Measurements from ENCODE around the gene MRPL32.
A peak's percentile ranks its signal among the peaks of the same experiment; 100 is the strongest.

Gene MRPL32

DNA sequence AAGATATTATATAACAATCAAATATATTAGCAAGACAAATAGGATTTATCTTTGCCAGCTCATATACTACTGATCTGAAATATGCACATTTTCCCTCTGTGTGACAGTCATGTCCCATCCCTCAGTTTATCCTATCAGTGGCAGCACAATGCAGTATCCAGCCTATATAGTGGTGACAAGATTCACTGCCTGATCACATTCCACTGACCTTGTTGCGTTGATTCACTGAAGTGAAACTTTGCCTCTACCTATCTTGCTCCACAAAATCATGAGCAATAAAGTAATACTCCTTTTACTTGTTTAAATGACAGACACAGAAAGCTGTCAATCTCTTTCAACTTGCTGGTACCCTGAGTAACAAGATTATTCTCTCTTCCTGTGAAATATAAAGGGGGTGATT is 6.5 kb upstream of the MRPL32 start:
- TF ChIP-seq, protein P1, sequence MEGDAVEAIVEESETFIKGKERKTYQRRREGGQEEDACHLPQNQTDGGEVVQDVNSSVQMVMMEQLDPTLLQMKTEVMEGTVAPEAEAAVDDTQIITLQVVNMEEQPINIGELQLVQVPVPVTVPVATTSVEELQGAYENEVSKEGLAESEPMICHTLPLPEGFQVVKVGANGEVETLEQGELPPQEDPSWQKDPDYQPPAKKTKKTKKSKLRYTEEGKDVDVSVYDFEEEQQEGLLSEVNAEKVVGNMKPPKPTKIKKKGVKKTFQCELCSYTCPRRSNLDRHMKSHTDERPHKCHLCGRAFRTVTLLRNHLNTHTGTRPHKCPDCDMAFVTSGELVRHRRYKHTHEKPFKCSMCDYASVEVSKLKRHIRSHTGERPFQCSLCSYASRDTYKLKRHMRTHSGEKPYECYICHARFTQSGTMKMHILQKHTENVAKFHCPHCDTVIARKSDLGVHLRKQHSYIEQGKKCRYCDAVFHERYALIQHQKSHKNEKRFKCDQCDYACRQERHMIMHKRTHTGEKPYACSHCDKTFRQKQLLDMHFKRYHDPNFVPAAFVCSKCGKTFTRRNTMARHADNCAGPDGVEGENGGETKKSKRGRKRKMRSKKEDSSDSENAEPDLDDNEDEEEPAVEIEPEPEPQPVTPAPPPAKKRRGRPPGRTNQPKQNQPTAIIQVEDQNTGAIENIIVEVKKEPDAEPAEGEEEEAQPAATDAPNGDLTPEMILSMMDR (conservative IDR thresholded peaks at IDR 0.05; ENCODE audit: low read depth): no peak
- ChIA-PET POLR2A (ENCODE audit: low non-redundant PET) (no interaction called here), CTCF (no interaction called here)
- H3K27ac ChIP-seq: no peak overlapping the region
- no peak for DNase-seq (ENCODE audit: low spot score)

DNA sequence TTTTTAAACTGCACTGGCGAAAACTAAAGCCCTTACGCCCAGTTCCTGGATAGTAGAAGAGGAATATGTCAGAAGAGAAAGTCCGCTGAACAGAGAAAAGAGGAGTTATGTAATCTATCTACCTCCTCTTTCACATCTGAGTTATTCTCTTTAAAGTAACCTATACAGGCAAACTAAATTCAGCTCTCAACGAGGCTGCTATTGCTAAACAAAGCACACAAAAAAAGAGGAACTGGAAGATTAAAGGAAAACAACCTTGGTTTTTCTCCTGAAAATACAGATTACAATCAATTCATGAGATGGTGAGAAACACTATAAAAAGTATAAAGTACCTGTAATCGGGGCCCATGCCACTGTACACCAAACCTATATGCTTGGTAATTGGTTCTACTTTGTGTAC is 6.0 kb upstream of the MRPL32 start:
- H3K27ac ChIP-seq: no peak overlapping the region
- DNase-seq (ENCODE audit: low spot score): no peak
- TF ChIP-seq, protein P1 (conservative IDR thresholded peaks at IDR 0.05; ENCODE audit: low read depth): no peak
- ChIA-PET CTCF (interaction anchor here (0.6 kb wide), 2 partner anchors 326 to 1000 kb away, joined by 3 read pairs; no protein-coding TSS in a partner anchor), POLR2A (ENCODE audit: low non-redundant PET) (no interaction called here)

DNA sequence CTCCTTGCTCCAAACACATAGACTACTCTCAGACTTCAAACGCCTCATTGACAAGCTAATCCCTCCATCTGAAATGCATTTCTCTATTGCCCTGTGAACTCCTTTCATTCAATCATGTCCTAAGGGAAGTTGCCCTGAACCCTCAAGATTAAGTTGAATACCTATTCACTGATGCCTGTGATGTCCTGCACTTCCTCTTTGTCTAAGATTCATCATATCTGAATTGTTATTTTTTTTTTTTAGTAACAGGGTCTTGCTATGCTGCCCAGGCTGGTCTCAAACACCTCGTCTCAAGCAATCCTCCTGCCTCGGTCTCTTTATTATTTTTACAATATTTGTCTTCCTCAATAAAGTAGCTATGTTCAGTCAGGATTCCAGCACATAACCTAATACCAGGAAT is 3.4 kb upstream of the MRPL32 start:
- no peak overlapping the region for H3K27ac ChIP-seq
- CTCF ChIA-PET: interaction anchor here (0.7 kb wide), 1 partner anchor 35 kb away, joined by 3 read pairs; no protein-coding TSS in a partner anchor
- POLR2A ChIA-PET (ENCODE audit: low non-redundant PET): no interaction called here
- TF ChIP-seq, protein P1 (conservative IDR thresholded peaks at IDR 0.05; ENCODE audit: low read depth): no peak
- DNase-seq (ENCODE audit: low spot score): no peak

DNA sequence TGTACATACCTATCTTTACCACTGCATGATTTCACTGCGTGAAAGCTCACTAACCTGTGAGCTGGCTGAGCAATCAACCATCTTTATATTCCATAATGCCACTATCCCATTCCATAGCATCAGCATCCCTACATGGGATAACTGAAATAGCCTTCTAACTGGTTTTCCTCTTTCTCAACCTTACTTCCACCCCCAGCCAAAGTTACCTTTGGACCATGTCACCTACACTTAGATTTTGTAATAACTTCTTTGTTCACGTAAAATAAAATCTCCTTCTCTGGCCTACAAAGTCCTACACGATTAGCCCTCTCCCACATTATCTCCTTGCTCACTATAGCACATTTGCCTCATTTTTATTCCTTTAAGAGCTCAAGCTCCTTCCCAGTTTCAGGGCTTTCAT is 2.7 kb upstream of the MRPL32 start:
- ChIA-PET POLR2A (ENCODE audit: low non-redundant PET) (no interaction called here), CTCF (interaction anchor here (0.7 to 1.3 kb wide), 2 partner anchors 12 to 34 kb away, joined by 3 to 6 read pairs; no protein-coding TSS in a partner anchor)
- TF ChIP-seq, protein P1 (conservative IDR thresholded peaks at IDR 0.05; ENCODE audit: low read depth): no peak
- no peak for DNase-seq (ENCODE audit: low spot score)
- H3K27ac ChIP-seq: no peak overlapping the region

DNA sequence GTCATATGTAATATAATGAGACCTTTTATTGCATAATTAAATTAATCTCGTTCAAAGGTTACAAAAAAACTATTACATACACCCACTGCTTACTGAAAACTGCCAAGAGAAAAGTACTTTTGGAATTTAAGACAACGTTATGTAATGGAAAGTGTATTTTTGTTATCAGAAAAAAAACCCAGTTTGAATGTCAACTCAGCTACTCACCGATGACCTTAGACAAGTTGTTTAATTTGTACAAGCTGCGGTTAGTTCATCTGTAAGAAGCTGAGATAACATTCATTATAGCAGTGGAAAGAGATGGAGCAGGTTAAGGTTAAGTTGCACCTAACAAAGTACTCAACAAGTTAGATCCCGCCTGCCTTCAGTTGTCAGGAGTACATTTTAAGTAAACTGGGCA is 1.3 kb upstream of the MRPL32 start:
- H3K27ac ChIP-seq: no peak overlapping the region
- TF ChIP-seq, protein P1 (conservative IDR thresholded peaks at IDR 0.05; ENCODE audit: low read depth): no peak
- ChIA-PET POLR2A (ENCODE audit: low non-redundant PET) (no interaction called here), CTCF (interaction anchor here (0.6 to 0.9 kb wide), 2 partner anchors 12 to 652 kb away, joined by 3 read pairs; partner anchors contain the start of gene STK17A)
- no peak for DNase-seq (ENCODE audit: low spot score)

DNA sequence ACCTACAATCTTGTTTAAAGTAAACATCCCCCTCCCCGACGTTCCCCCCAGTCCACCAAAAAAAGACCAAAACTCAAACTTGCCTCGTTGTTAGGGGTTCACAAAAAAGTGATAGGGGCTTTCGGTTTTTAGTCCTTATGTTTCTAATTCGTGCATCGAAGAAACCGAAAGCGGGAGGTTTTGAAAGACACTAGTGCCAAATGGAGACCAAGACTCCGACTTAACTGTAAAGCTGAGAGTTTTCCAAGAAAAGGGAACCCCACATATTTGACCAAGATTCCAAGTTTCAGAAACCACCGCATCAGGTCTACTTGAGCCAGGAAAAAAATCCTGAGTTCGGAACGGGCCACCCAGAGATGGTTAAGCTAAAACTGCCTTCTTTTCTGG is 736 bp upstream of the MRPL32 start:
- POLR2A ChIA-PET (ENCODE audit: low non-redundant PET): no interaction called here
- no peak for DNase-seq (ENCODE audit: low spot score)
- CTCF ChIA-PET: interaction anchor here (0.6 to 1.4 kb wide), 4 partner anchors 10 to 651 kb away, joined by 3 to 4 read pairs (median 3); partner anchors contain the start of gene STK17A
- TF ChIP-seq, protein P1 (conservative IDR thresholded peaks at IDR 0.05; ENCODE audit: low read depth): no peak
- H3K27ac ChIP-seq: peak overlapping the region; percentile 77

Data from RWPE1 (cell line).